H1 (cell line): ENCODE data around the gene PCTP. TPM values are rescaled to one million over a fixed set of nuclear protein-coding genes. Genes with fewer than 3 reads are reported as not detected.

ENCODE experiments used
- CTCF ChIA-PET: fragments of 300-600 bp; sonication (Branson Sonifier 250); formaldehyde crosslinking; loops from one replicate; lab custom pipeline; 2021; ENCODE audit not compliant: partially characterized antibody; lab: Charles Lee
- POLR2A ChIA-PET: fragments of 300-600 bp; sonication (Branson Sonifier 250); formaldehyde crosslinking; loops from one replicate; lab custom pipeline; 2021; ENCODE audit warnings: inconsistent platforms; ENCODE audit not compliant: partially characterized antibody; lab: Charles Lee
- DNase-seq, 2 experiments: peaks; one replicate each; pipeline versions ENCODE4 v3.0.0 to v3.0.0-alpha.2; 2010 to 2022; ENCODE audit warnings: low spot score in 2 of 2, low read depth in 1 of 2, mixed read lengths in 1 of 2
- FAIRE-seq: peaks from 2 replicates; lab custom pipeline; 2011; peaks lifted over from hg19 to GRCh38; lab: Jason Lieb, UNC
- H2AFZ ChIP-seq: 2 replicates; pipeline ENCODE4 v1.8.1; 2012; ENCODE audit warnings: low read length, inconsistent platforms
- H2AK5ac ChIP-seq: 2 replicates; pipeline ENCODE4 v1.6.1; 2013; ENCODE audit warnings: low read depth, low read length
- H2BK120ac ChIP-seq: replicated peaks from 2 replicates; pipeline ENCODE3; 2013; ENCODE audit warnings: low read depth, low read length, inconsistent platforms
- H2BK12ac ChIP-seq: 2 replicates; pipeline ENCODE4 v1.6.1; 2013; ENCODE audit warnings: low read depth, low read length
- H2BK15ac ChIP-seq: 2 replicates; pipeline ENCODE4 v1.6.1; 2013; ENCODE audit warnings: low read length
- H2BK20ac ChIP-seq: 2 replicates; pipeline ENCODE4 v1.6.1; 2013; ENCODE audit warnings: low read length
- H2BK5ac ChIP-seq: 2 replicates; pipeline ENCODE4 v1.6.1; 2013; ENCODE audit warnings: low read depth, low read length
- H3K14ac ChIP-seq: 2 replicates; pipeline ENCODE4 v1.6.1; 2013; ENCODE audit warnings: inconsistent platforms; ENCODE audit not compliant: insufficient read length
- H3K18ac ChIP-seq: 2 replicates; pipeline ENCODE4 v1.6.1; 2013; ENCODE audit warnings: low read length; ENCODE audit errors: extremely low read depth
- H3K23ac ChIP-seq: 2 replicates; pipeline ENCODE4 v1.6.1; 2013; ENCODE audit warnings: inconsistent platforms; ENCODE audit not compliant: insufficient read length
- H3K23me2 ChIP-seq: 2 replicates; pipeline ENCODE4 v1.6.1; 2013; ENCODE audit warnings: low read depth, low read length
- H3K27ac ChIP-seq: 2 replicates; pipeline ENCODE4 v1.6.1; 2011; ENCODE audit warnings: low read depth, low read length, inconsistent platforms
- H3K27me3 ChIP-seq, 4 experiments: replicated peaks in 1 of 4; 1 replicate in 1 of 4; 2 replicates in 3 of 4; pipeline versions ENCODE4 v1.6.1 to v1.8.1; 2011 to 2013; ENCODE audit warnings: low read length in 3 of 4, mild to moderate bottlenecking in 3 of 4, inconsistent platforms in 2 of 4, mixed read lengths in 2 of 4, moderate library complexity in 1 of 4; ENCODE audit not compliant: control insufficient read depth in 3 of 4, insufficient read depth in 3 of 4; ENCODE audit errors: extremely low read depth in 1 of 4
- H3K36me3 ChIP-seq, 4 experiments: 2 replicates each; pipeline versions ENCODE4 v1.6.1 to v1.8.1; 2011 to 2013; ENCODE audit warnings: mild to moderate bottlenecking in 4 of 4, low read length in 3 of 4, moderate library complexity in 2 of 4, control low read depth in 1 of 4, inconsistent platforms in 1 of 4; ENCODE audit not compliant: insufficient read depth in 4 of 4, control insufficient read depth in 2 of 4
- H3K4ac ChIP-seq: replicated peaks from 2 replicates; pipeline ENCODE3; 2013; ENCODE audit warnings: low read length, low read depth, mixed read lengths, inconsistent platforms; ENCODE audit not compliant: insufficient read length
- H3K4me1 ChIP-seq, 4 experiments: replicated peaks in 1 of 4; 1 replicate in 1 of 4; 2 replicates in 3 of 4; pipeline versions ENCODE4 v1.6.1 to v1.8.1; 2011 to 2013; ENCODE audit warnings: low read length in 3 of 4, inconsistent platforms in 2 of 4, mixed read lengths in 1 of 4; ENCODE audit not compliant: insufficient read depth in 4 of 4, control insufficient read depth in 3 of 4
- H3K4me2 ChIP-seq, 2 experiments: 2 replicates each; pipeline versions ENCODE4 v1.6.1 to v1.8.1; 2011 to 2013; ENCODE audit warnings: low read depth in 2 of 2, low read length in 2 of 2, control low read depth in 1 of 2, inconsistent platforms in 1 of 2, mild to moderate bottlenecking in 1 of 2; ENCODE audit not compliant: insufficient read depth in 1 of 2
- H3K4me3 ChIP-seq, 4 experiments: fragments of 200-600, 300-600 bp in 1 of 4; sonication (generic), shearing (Covaris generic), sonication (Bioruptor Twin) in 1 of 4; 2 replicates each; pipeline versions ENCODE4 v1.5.1 to v1.8.1; 2011 to 2016; ENCODE audit warnings: low read length in 4 of 4, low read depth in 3 of 4, control low read depth in 2 of 4, inconsistent platforms in 2 of 4, mild to moderate bottlenecking in 2 of 4, mixed read lengths in 1 of 4, moderate library complexity in 1 of 4; ENCODE audit not compliant: insufficient read depth in 2 of 4; ENCODE audit errors: extremely low read depth in 1 of 4
- H3K56ac ChIP-seq: replicated peaks from 2 replicates; pipeline ENCODE3; 2013; ENCODE audit warnings: low read depth, mild to moderate bottlenecking, mixed read lengths, low read length, inconsistent platforms; ENCODE audit not compliant: insufficient read length
- H3K79me1 ChIP-seq: 2 replicates; pipeline ENCODE4 v1.6.1; 2013; ENCODE audit warnings: low read depth, low read length, control low read depth
- H3K79me2 ChIP-seq, 2 experiments: 2 replicates each; pipeline versions ENCODE4 v1.6.1 to v1.8.1; 2012 to 2013; ENCODE audit warnings: low read length in 2 of 2, mild to moderate bottlenecking in 2 of 2, inconsistent platforms in 1 of 2; ENCODE audit not compliant: insufficient read depth in 2 of 2, control insufficient read depth in 1 of 2
- H3K9ac ChIP-seq, 4 experiments: replicated peaks in 1 of 4; 1 replicate in 1 of 4; 2 replicates in 3 of 4; pipeline versions ENCODE4 v1.6.1 to v1.8.1; 2011 to 2013; ENCODE audit warnings: low read depth in 3 of 4, low read length in 3 of 4, control low read depth in 2 of 4, mild to moderate bottlenecking in 2 of 4, moderate library complexity in 2 of 4, inconsistent platforms in 1 of 4; ENCODE audit errors: extremely low read depth in 1 of 4
- H3K9me3 ChIP-seq, 2 experiments: 2 replicates each; pipeline versions ENCODE4 v1.6.1 to v1.8.1; 2012 to 2013; ENCODE audit warnings: mild to moderate bottlenecking in 2 of 2, moderate library complexity in 2 of 2, control low read depth in 1 of 2, inconsistent platforms in 1 of 2, low read depth in 1 of 2, low read length in 1 of 2, mixed read lengths in 1 of 2; ENCODE audit not compliant: insufficient read depth in 2 of 2
- H4K20me1 ChIP-seq, 2 experiments: replicated peaks in 1 of 2; 2 replicates each; pipeline versions ENCODE3 to v1.8.1; 2011 to 2013; ENCODE audit warnings: inconsistent platforms in 2 of 2, low read length in 2 of 2, mild to moderate bottlenecking in 1 of 2; ENCODE audit not compliant: insufficient read depth in 2 of 2, control insufficient read depth in 1 of 2
- H4K5ac ChIP-seq: 2 replicates; pipeline ENCODE4 v1.6.1; 2013; ENCODE audit warnings: low read length, low read depth, mixed read lengths, inconsistent platforms; ENCODE audit not compliant: insufficient read length
- H4K8ac ChIP-seq: 2 replicates; pipeline ENCODE4 v1.8.0; 2013; ENCODE audit warnings: mild to moderate bottlenecking, moderate library complexity, low read length, inconsistent platforms; ENCODE audit not compliant: insufficient read depth; ENCODE audit errors: extremely low read depth
- H4K91ac ChIP-seq: replicated peaks from 2 replicates; pipeline ENCODE3; 2013; ENCODE audit warnings: low read length, mixed read lengths, inconsistent platforms; ENCODE audit not compliant: insufficient read length
- EP300 ChIP-seq, 2 experiments: IDR thresholded peaks; 1 replicate in 1 of 2; 2 replicates in 1 of 2; pipeline ENCODE4 v1.6.1; 2011 to 2012; ENCODE audit warnings: low read depth in 2 of 2, low read length in 2 of 2, mild to moderate bottlenecking in 2 of 2, borderline replicate concordance in 1 of 2, inconsistent platforms in 1 of 2, moderate library complexity in 1 of 2
- FOSL1 ChIP-seq: IDR thresholded peaks from 2 replicates; pipeline ENCODE4 v1.6.1; 2011; ENCODE audit warnings: mild to moderate bottlenecking, low read depth, low read length, moderate library complexity; ENCODE audit not compliant: insufficient read depth
- GABPA ChIP-seq: IDR thresholded peaks from 2 replicates; pipeline ENCODE4 v1.6.1; 2011; ENCODE audit warnings: mild to moderate bottlenecking, low read length, moderate library complexity, borderline replicate concordance; ENCODE audit not compliant: insufficient read depth
- GTF2F1 ChIP-seq: IDR thresholded peaks from 2 replicates; pipeline ENCODE4 v1.6.1; 2012; ENCODE audit warnings: low read depth, low read length, improper control_type of control experiment, borderline replicate concordance
- JUND ChIP-seq: IDR thresholded peaks from 2 replicates; pipeline ENCODE4 v1.6.1; 2011; ENCODE audit warnings: mild to moderate bottlenecking, improper control_type of control experiment, low read length
- KDM4A ChIP-seq: IDR thresholded peaks from one replicate; pipeline ENCODE4 v1.7.1; 2012; ENCODE audit warnings: low read depth, mild to moderate bottlenecking, moderate library complexity, low read length, inconsistent platforms; ENCODE audit not compliant: severe bottlenecking
- NANOG ChIP-seq: IDR thresholded peaks from 2 replicates; pipeline ENCODE4 v1.6.1; 2011; ENCODE audit warnings: low read length, low read depth, mild to moderate bottlenecking, inconsistent platforms; ENCODE audit not compliant: insufficient read depth, poor library complexity, severe bottlenecking
- POLR2AphosphoS5 ChIP-seq: IDR thresholded peaks from 2 replicates; pipeline ENCODE4 v1.6.1; 2011; ENCODE audit warnings: low read depth, low read length
- SIRT6 ChIP-seq: IDR thresholded peaks from one replicate; pipeline ENCODE4 v1.7.1; 2012; ENCODE audit warnings: low read length, inconsistent platforms
- SP4 ChIP-seq: IDR thresholded peaks from 2 replicates; pipeline ENCODE4 v1.6.1; 2012; ENCODE audit warnings: low read length, inconsistent platforms
- ZNF274 ChIP-seq: IDR thresholded peaks from 2 replicates; pipeline ENCODE4 v1.7.0; 2012; ENCODE audit warnings: low read length, borderline replicate concordance; ENCODE audit errors: extremely low read depth
- whole genome bisulfite sequencing, 2 experiments: shearing (Covaris generic) in 1 of 2; methylation state at CpG; one replicate each; pipeline versions ENCODE4 v1.1.6 to v1.1.7; 2013 to 2015; ENCODE audit warnings: low lambda C conversion rate in 2 of 2, mixed read lengths in 2 of 2, inconsistent platforms in 1 of 2, low coverage in 1 of 2, missing lambda C conversion rate in 1 of 2; ENCODE audit not compliant: insufficient replicate concordance in 2 of 2, insufficient coverage in 1 of 2, insufficient read length in 1 of 2; ENCODE audit errors: extremely low coverage in 1 of 2, missing lambda C conversion rate in 1 of 2; 5-methylcytosine and 5-hydroxymethylcytosine counted together
- polyA plus RNA-seq, 7 experiments: library from polyadenylated mRNA; depleted of rRNA in 3 of 7; stranded (reverse) in 5 of 7; unstranded in 2 of 7; fragments of >200 nt in 5 of 7; fragments of 200-250 nt in 2 of 7; gene quantifications; 1 replicate in 5 of 7; 2 replicates in 1 of 7; 4 replicates in 1 of 7; pipeline versions ENCODE4 v1.2.1 to v1.2.3, GENCODE V29; 2011 to 2013; ENCODE audit warnings: missing spikeins in 2 of 7, mixed read lengths in 2 of 7
- total RNA-seq: library from RNA; stranded (reverse); fragmentation: NEBNext Ultra II Directional; extraction: Animal tissue kit (Norgen Biotek cat#: 25700); gene quantifications from 2 replicates; pipeline ENCODE4 v1.2.1, GENCODE V29; 2021
- TF ChIP-seq, protein P1 (sequence below): IDR thresholded peaks from 2 replicates; pipeline ENCODE4 v1.6.1; 2011; ENCODE audit warnings: low read length, improper control_type of control experiment
- TF ChIP-seq, protein P2 (sequence below): IDR thresholded peaks from 2 replicates; pipeline ENCODE4 v1.6.1; 2011; ENCODE audit warnings: low read depth, mild to moderate bottlenecking, low read length; ENCODE audit not compliant: insufficient read depth

The PCTP gene
- total and polyA plus RNA-seq, 2 of the 8 experiments (the other 6 are each of a cell fraction or from before 2014, with no cell fraction given) = 14.1 to 14.6 TPM

DNA sequence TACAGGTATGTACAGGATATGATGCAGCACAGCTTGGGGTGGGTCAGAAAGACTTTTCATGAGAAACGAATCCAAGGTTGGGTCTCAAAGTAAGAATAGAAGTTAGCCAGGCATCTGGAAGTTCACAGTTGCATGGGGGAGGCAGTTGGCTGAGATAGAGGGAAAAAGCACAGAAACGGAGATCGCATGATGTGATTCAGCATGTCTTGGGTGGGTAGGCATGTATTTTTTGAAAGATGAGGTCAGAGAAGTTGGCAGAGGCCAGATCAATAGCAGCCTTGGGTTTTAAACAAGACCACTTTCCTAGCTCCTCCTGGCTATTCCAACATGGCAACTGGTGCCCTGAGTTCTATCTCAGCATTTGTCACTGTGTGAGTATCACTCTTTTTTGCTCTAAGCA lies 67.2 kb downstream of the PCTP start:
- H2BK12ac ChIP-seq = no peak overlapping the region
- no peaks in the 10 kb centered on the region for H3K79me1 ChIP-seq
- no peaks in the 10 kb centered on the region for H3K4me1 ChIP-seq
- H3K23ac ChIP-seq = no peak overlapping the region
- no peak overlapping the region for H3K14ac ChIP-seq
- H2AFZ ChIP-seq = no peak overlapping the region
- no peaks in the 10 kb centered on the region for H3K27me3 ChIP-seq
- H3K9me3 ChIP-seq = no peaks in the 10 kb centered on the region
- no peak overlapping the region for H3K27ac ChIP-seq
- H3K4me2 ChIP-seq = no peak overlapping the region
- no peaks in the 10 kb centered on the region for H3K79me2 ChIP-seq
- no peak overlapping the region for H2BK15ac ChIP-seq
- H2AK5ac ChIP-seq = no peak overlapping the region
- ChIA-PET POLR2A (no interaction called here), CTCF (interaction anchor here (1.0 to 1.9 kb wide), 2 partner anchors 9 to 15 kb away, joined by 3 to 5 read pairs; no protein-coding TSS in a partner anchor)
- no peak overlapping the region for H3K18ac ChIP-seq
- H4K8ac ChIP-seq = no peak overlapping the region
- H2BK120ac ChIP-seq = no peak overlapping the region
- no peak for FAIRE-seq
- H4K91ac ChIP-seq = no peak overlapping the region
- H3K4ac ChIP-seq = no peak overlapping the region
- no peaks in the 10 kb centered on the region for H3K36me3 ChIP-seq
- no peak overlapping the region for H3K9ac ChIP-seq
- H3K23me2 ChIP-seq = no peaks in the 10 kb centered on the region
- H3K4me3 ChIP-seq = no peak overlapping the region
- H2BK5ac ChIP-seq = no peak overlapping the region
- no peak overlapping the region for H2BK20ac ChIP-seq
- no peaks in the 10 kb centered on the region for H4K20me1 ChIP-seq
- DNase-seq = no peak
- WGBS, 2 experiments = 82% methylated on average over 3 of the region's 3 CpGs; no CpG with 5 or more reads in 1 of the 2 experiments
- no peak overlapping the region for H3K56ac ChIP-seq
- H4K5ac ChIP-seq = no peak overlapping the region
- no peak for TF ChIP-seq EP300 (IDR thresholded peaks at IDR 0.05; ENCODE audit: borderline replicate concordance in 1 of 2, low read depth in 2 of 2, low read length in 2 of 2)
- no peak for TF ChIP-seq FOSL1
- no peak for TF ChIP-seq KDM4A
- no peak for TF ChIP-seq SP4
- TF ChIP-seq POLR2AphosphoS5 = no peak
- no peak for TF ChIP-seq JUND
- no peak for TF ChIP-seq SIRT6
- TF ChIP-seq ZNF274 = no peak
- TF ChIP-seq NANOG = no peak
- TF ChIP-seq GTF2F1 = no peak
- TF ChIP-seq, protein P1, sequence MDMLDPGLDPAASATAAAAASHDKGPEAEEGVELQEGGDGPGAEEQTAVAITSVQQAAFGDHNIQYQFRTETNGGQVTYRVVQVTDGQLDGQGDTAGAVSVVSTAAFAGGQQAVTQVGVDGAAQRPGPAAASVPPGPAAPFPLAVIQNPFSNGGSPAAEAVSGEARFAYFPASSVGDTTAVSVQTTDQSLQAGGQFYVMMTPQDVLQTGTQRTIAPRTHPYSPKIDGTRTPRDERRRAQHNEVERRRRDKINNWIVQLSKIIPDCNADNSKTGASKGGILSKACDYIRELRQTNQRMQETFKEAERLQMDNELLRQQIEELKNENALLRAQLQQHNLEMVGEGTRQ = no peak
- no peak for TF ChIP-seq GABPA
- TF ChIP-seq, protein P2, sequence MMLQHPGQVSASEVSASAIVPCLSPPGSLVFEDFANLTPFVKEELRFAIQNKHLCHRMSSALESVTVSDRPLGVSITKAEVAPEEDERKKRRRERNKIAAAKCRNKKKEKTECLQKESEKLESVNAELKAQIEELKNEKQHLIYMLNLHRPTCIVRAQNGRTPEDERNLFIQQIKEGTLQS = no peak
